Measurements from ENCODE around the gene CGNL1. TPM values are rescaled to one million over a fixed set of nuclear protein-coding genes. Genes with fewer than 3 reads are reported as not detected.

CGNL1 gene
- total RNA-seq, 1 experiment from 2014 or later: 1.3 TPM

DNA sequence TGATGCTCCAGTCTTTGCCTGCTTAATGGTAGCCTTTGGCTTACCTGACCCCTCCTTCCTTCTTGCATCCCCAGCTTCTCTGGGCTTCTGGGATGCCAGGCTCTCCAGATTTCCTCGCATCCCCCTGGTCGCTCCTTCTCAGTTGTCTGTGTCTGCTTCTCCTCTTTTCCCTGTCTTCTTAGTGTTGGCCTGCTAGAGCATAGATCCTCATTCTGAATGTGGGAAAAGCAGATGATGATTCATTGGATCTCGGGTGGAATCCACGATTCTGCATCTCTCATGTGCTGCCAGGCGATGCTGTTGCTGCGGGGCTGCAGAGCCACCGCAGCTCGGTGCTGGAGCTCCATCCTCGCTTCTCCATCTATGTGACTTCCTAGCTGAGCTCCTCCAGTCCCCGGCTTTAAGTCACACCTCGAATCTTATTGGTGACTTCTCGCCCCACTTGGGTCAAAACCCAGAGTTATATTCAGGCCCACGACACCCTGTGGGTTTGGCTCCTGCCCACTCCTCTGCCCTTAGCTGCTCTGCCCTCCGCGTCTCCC lies 47.4 kb downstream of the CGNL1 start:
- no peak for DNase-seq (ENCODE audit: low read depth)

DNA sequence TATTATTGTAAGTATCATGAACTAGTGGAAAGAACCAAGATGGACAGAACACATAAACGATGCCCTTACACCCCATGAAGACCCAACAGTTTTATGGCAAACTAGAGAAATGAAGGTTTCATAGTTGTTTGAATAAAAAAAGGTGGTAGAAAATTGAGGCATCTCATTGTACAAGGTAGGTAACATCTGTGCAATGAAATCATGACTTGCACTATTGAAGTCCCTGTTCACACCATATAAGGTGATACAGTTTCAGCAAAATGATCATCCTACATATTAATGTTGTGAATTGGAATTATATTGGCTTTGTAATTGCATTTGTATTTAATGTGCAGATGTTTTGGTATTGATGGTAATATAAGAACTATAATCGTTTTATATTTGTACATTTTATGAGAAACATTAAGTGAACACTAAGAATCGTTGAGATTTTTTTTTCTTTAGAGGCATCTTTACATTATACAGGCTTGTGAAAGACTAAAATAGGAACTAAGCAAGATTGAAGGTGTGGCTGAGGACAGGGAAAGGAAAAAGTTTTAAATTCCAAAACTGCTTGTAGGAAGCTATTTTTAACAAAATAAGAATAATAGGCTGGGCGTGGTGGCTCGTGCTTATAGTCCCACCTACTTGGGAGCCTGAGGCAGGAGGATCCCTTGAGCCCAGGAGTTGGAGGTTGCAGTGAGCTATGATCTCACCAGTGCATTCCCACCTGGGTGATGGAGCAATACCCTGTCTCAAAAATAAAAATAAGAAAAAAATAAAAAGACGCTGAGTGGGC lies 48.5 kb downstream of the CGNL1 start:
- DNase-seq (ENCODE audit: low read depth): no peak

DNA sequence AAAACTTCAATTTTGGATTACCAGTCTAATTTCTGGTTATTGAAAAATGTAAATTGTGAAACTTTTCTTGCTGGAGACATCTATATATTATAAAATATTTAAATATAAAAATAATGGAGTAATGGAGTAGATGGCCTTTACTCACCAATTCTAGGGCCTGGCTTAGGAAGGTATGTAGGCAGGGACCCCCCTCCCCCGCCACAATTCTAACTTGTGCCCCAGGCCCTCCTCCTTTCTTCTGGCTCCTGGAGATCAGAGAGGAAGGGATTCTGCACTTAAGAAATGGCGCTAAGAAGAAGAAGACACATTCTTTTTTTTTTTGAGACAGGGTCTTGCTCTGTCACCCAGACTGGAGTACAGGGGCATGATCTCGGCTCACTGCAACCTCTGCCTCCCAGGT lies 49.5 kb downstream of the CGNL1 start:
- no peak for DNase-seq (ENCODE audit: low read depth)

DNA sequence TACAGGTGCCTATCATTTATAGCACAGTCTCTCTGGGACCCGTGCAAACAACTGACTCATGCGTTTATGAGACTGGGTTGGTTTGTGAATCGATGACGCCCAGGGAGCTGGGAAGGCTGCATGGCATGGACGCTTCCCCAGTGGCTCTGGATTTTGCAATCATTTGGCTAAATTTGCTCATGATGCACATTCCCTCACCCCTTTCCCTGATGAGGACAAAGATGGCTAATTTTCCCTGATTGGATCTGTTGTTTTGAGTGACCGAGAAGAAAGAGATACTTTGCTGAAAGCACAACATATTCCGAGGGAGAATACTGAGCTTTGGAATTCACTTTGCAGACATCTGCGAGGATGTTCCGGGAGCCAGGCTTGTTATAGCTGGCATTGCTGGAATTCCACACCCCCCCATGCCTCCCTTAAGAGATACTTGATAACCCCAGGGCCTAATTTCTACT lies 51.1 kb downstream of the CGNL1 start:
- peak; percentile 44 for DNase-seq (ENCODE audit: low read depth)

DNA sequence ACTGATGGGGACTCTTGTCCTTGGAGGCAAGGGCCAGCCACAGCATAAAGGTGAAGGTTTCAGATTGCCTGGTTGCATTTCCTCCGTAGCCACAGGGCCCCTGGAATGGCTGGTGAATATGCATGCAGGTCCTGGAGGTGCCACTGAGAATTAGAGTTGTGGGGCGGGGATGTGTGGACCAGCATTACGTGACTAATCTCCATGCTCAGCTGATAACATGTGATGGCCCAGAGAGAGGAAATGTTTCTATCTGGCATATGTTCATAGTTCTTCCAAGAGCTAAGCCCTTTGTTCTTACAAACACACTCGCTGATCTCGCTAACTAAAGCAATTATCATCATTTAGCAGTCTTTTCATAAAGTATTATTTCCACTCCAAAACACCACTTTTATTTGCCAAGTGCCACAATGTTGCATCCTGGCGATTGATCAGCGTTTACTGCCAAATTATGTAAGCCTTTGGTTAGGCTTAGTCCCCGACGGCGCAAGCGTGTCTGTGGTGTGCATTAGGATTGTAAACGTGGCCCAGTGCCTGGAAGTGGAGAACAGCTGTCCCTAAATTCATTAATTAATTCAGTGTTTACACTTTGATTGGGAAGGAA lies 55.9 kb downstream of the CGNL1 start:
- peak; percentile 19 for DNase-seq (ENCODE audit: low read depth)

DNA sequence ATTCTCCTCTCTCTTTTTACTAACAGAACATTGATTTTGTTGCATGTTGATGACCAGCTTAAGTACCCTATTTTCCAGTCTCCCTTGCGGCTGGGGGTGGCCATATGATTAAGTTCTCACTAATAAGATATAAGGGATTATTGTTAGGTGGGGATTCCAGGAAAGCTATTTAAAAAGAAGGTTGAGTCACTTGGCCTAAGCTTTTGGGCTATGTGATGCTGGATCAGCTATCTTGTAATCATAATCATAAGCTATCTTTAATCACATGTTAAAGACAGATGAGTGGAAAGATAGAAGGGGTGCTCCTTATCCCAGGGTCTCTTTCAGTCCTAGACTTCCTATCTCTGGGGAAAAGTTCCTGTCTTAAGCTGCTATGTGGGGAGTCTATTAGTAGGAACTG lies 59.9 kb downstream of the CGNL1 start:
- peak; percentile 19 for DNase-seq (ENCODE audit: low read depth)

DNA sequence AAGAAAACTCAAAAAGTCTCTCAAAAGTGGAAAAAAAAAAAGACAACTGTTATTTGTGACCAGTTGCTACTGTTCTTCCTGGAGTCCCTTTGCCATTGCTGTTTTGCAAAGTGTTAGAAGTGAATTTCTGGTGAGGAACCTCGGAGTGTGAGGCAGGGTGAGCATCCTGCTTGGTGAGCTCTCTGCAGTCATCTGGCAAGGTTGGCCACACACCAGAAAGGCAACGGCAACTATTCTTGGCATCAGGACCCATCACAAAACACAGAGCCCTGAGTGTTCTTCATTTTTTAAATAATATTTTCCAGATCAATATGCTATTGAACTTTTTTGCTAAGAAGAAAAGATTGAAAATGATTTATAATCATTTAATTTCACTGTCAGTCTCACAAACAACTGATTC lies 60.7 kb downstream of the CGNL1 start:
- peak; percentile 11 for DNase-seq (ENCODE audit: low read depth)

DNA sequence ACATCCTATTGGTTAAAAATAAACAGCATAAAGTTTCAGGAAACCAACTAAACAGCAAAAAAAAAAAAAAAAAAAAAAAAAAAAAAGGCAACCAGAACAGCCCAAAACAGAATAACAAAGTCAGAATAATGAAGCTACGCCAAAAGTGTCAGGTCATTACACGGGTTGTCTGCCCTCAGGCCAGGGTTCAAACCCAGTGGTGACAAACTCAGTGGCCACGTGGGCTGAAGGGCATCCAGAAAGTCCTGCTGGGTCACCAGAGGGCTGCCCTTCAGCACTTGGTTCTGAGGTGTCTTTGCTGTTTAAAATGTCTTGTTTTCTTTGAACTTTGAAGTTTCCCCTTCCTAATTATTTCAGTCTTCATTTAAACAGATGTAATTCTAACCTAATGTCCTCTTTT lies 61.3 kb downstream of the CGNL1 start:
- peak; percentile 9 for DNase-seq (ENCODE audit: low read depth)

DNA sequence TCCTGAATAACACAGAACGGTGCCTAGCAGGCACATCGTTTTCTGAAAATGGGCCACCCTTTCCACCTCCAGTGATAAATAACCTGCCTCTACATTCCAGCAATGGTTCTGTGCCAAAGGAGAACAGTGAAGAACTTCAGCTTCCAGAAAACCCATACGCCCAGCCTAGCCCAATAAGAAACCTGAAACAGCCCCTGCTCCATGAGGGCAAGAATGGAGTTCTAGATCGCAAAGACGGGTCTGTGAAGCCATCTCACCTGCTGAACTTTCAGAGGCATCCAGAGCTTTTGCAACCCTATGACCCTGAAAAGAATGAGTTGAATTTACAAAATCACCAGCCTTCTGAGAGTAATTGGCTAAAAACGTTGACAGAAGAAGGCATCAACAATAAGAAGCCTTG lies 61.9 kb downstream of the CGNL1 start:
- DNase-seq (ENCODE audit: low read depth): no peak

DNA sequence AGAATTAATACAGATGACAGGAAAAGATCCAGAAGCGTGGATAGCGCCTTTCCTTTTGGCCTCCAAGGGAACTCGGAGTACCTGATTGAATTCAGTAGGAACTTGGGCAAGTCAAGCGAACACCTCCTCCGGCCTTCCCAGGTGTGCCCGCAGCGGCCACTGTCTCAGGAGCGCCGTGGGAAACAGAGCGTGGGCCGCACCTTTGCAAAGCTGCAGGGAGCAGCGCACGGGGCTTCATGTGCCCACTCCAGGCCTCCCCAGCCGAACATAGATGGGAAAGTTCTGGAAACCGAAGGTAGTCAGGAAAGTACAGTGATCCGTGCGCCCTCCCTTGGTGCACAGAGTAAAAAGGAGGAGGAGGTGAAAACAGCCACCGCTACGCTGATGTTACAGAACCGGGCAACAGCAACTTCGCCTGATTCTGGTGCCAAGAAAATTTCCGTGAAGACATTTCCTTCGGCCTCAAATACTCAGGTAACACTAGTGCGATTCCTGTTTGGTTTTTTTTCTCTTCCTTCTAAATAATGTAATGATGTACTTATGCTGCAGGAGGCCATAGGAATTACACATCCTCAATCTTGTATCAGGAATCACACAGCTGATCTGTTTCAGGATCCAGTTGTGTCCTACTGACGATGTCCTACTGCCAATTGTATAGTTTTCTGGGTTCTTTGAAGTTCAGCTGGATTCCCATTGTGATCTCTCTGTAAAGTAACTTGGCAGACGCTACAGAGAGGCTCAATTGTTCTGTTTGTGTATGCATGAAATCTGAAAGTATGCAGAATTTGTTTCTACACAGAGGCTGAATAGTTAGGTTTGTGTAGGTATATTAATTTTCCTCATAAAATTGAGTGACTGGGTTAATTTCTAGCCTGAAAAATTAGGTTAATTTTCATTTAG lies 63.1 kb downstream of the CGNL1 start:
- no peak for DNase-seq (ENCODE audit: low read depth)

DNA sequence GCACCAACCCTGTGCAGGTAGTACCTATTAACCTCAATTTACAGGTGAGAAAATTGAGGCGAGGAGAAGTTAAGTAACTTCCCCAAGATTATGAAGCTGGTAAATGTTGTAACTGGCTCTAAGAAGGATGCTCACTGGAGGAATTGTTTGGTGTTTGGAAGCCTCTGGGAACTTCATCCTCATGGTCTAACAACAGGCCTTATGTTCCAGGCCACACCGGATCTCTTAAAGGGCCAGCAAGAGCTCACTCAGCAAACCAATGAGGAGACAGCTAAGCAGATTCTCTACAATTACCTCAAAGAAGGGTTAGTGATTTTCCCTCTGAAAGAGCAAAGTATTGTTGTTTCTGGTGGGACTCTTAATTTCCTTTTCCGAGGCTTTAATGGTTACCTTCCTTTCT lies 63.9 kb downstream of the CGNL1 start:
- DNase-seq (ENCODE audit: low read depth): no peak

DNA sequence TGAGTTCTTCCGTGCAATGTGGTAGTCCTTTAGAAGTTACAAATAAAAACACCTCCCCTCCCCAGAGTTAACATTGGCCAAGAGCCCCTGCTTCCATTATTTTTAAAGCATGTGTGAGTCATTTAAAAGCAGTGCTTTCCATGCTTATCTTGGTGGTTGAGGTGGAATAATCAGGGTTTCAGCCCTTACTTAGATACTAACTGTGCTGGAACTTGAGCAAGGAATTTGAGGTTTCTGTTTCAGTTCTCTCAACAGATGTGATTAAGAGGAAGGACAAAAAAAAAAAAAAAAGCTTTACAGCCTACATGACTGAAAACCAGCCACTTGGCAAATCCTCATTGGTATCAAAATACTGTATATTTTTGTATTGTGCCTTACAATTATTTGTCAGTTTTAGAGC lies 64.5 kb downstream of the CGNL1 start:
- peak; percentile 88 for DNase-seq (ENCODE audit: low read depth)

DNA sequence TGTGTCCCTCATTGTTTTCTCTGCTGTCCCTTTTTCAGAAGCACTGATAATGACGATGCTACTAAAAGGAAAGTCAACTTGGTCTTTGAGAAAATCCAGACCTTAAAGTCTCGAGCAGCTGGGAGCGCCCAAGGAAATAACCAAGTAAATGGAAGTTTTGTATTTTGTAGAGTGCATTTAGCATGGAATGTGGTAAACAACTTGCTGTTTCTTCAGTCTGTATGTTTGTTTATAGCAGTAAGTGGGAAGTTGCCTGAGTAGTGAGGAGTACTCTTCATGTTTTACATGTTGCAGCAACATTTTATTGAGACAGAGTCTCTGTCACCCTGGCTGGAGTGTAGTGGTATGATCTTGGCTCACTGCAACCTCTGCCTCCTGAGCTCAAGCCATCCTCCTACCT lies 66.0 kb downstream of the CGNL1 start:
- DNase-seq (ENCODE audit: low read depth): no peak

DNA sequence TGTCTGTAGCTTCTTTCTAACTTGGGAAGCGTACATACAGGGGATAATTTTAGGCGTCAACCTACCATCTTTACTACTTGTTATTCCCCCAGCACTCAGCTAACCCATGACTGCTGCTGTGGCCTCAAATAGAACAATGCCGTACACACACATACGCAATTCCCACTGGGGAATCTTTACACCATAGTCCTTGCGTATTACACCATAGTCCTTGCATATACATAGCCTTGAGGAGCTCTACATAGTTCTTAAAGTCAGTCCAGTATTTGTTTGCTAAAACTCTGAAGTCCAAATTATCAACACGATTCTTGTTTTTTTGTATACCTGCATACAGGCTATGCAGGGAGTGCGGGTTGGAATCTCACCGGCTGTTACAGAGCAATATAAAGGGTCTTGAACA lies 67.2 kb downstream of the CGNL1 start:
- no peak for DNase-seq (ENCODE audit: low read depth)

DNA sequence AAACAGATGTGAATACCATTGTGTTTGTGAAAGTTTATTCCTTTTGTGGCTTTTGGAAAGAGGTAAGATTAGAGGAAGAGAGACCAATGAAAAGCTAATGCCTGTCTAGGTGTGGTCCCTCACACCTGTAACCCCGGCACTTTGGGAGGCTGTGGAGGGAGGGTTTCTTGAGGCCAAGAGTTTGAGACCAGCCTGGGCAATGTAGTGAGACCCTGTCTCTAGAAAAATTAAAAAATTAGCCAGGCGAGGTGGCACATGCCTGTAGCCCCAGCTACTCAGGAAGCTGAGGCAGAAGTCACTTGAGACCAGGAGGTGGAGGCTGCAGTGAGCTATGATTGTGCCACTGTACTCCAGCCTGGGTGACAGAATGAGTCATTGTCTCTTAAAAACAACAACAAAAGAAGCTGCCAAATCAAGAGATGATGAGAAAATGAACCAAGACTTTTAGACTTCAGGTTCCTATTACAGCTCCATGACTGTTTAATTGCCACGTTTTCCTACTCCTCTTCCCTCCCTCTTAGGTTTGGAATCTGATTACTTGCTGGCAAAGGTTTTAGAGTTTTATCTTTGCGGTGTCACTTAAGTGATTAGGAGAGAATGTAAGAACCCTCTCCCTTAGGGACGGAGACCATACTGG lies 68.7 kb downstream of the CGNL1 start:
- peak; percentile 77 for DNase-seq (ENCODE audit: low read depth)

DNA sequence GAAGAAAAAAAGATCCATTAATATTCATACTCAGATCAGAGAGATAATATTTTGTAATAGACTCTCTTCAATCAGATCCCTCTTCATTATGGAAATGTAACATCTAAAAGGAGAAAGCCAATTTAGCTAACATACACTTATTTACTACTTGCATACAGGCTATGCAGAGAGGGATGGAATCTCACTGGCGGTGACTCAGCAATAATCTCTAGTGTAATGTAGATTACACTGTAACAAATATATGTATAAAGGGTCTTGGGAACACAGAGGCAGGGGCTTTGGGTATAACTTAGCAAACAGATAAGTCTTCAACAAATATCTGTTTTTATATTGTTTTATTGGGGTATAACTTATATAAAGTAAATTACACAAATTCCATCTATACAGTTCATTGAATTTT lies 69.6 kb downstream of the CGNL1 start:
- peak; percentile 18 for DNase-seq (ENCODE audit: low read depth)

DNA sequence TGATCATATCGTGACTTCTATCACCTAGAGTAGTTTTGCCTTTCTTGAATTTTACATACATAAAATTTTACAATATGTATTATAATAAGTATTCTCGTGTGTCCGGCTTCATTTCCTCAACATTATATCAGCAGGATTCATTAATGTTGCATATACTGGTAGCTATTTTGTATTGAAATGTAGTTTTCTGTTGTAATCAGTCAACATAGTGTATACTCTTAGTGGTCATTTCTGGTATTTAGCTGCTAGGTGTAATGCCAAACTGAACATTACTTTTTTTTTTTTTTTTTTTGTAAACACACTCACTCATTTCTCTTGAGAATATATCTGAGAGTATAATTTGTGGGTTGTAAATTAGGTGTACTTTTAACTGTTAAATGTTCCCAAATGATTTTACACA lies 70.1 kb downstream of the CGNL1 start:
- no peak for DNase-seq (ENCODE audit: low read depth)

DNA sequence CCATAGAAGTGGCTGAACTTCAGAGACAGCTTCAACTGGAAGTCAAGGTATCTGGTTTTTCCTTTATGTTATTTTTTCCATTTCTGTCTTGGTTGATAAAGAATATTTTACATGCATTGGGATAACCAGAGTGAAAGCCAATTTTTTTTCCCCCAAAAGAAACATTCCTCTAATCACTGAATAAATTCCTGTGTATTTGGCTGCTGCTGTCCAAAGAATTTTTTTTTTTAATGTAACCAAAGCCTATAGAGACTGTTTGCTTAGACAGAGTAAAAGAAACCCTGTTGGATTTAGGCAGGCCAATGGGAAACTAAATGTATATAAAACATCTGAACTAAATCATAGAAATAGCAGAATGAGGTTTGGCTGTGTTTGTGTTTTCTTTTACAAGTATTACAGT lies 75.2 kb downstream of the CGNL1 start:
- DNase-seq (ENCODE audit: low read depth): no peak

DNA sequence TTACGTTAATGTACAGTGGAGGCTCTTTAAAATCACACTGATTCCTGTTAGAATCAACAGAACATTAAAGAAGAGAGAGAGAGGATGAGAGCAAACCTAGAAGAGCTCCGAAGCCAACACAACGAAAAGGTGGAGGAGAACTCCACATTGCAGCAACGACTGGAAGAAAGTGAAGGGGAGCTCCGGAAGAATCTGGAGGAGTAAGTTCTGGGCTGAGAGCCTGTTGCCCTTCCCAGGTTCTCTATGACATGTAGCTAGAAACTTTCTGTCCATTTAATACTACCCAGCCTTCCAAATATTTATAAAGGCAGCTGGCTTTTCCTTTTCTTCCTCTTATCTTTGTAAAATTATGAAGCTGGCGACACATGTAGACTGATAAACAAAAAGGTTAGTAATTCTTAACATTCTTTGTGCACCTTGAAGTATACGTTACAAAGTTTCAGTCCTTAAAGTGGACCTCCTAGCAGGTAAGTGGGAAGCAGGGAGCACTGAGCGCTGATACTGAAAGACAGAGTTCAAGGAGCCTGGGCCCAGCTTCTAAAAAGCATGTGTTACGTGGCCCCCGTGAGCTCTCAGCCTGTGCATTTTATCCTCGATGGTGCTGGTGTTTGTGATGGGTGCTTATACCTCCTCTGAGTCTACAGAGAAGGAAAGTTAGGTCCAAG lies 75.9 kb downstream of the CGNL1 start:
- no peak for DNase-seq (ENCODE audit: low read depth)

DNA sequence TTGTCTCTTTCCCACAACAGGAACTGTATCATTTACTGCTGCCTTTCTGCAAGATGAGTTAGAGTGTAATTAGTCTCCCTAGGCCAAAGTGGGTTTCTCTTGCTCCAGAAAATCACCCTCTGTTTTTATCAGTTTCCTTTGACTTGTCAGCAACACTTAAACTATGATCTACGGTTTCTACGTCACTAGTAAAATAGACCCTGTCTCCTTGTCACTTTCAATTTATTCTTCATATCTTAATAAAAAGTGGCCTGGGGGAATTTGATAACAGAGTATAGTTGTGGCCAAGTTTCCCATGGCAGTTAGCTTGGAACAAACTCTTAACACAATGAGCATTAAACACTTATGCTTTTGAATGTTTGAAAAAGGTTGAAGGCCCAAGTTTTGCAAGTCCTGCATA lies 79.6 kb downstream of the CGNL1 start:
- no peak for DNase-seq (ENCODE audit: low read depth)

DNA sequence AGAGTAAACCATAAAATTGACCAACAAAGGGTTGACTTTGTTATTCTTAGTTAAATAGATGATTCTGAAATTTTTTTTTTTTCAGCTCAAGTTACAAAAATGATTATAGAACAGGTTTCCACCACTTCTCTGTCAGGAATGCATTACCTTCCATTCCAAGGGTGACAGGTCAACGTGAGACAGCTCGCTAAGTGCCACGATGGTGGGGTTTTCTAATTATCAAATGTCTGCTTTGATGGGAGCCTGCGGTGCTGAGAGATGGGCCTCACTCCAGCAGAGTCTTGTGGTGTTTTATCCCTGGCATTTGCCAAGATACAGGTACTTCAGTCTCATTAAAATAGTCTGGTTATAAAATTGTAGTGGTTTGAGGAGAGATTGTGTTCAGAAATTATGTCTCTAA lies 80.3 kb downstream of the CGNL1 start:
- DNase-seq (ENCODE audit: low read depth): no peak
